B cell (primary cell): Measurements from ENCODE around the gene SMAD9. TPM values are rescaled to one million over a fixed set of nuclear protein-coding genes. Genes with fewer than 3 reads are reported as not detected.

Experiments used
- ATAC-seq: fragments of 200-7000 bp; cut with Tn5 transposase; one replicate; pipeline ENCODE4 v1.10.0; 2021; ENCODE audit warnings: low read depth, mild to moderate bottlenecking, moderate number of reproducible peaks, moderate library complexity
- CTCF ChIA-PET: fragments of 350-600 bp; sonication (Branson Sonifier 250); formaldehyde crosslinking; loops from one replicate; lab custom pipeline; 2021; ENCODE audit warnings: antibody characterized with exemption, inconsistent platforms; lab: Charles Lee
- POLR2A ChIA-PET: fragments of 350-600 bp; sonication (Branson Sonifier 250); formaldehyde crosslinking; loops from one replicate; lab custom pipeline; 2021; ENCODE audit warnings: antibody characterized with exemption; lab: Charles Lee
- DNase-seq: peaks from one replicate; pipeline ENCODE4 v3.0.0; 2013
- H2AFZ ChIP-seq: 2 replicates; pipeline ENCODE4 v1.6.1; 2012; ENCODE audit warnings: mild to moderate bottlenecking, low read depth, low read length; ENCODE audit not compliant: insufficient read depth, poor library complexity, severe bottlenecking
- H3K27ac ChIP-seq, 2 donors: 1 replicate in 1 of 2; 2 replicates in 1 of 2; pipeline ENCODE4 v1.5.1; 2012 to 2013; ENCODE audit warnings: low read length in 2 of 2, mild to moderate bottlenecking in 2 of 2, moderate library complexity in 1 of 2
- H3K27me3 ChIP-seq, 4 experiments: fragments of 200-600 bp in 1 of 4; sonication (generic) in 1 of 4; replicated peaks in 1 of 4; 1 replicate in 2 of 4; 2 replicates in 2 of 4; pipeline versions ENCODE4 v1.6.1 to v1.7.0; 2013 to 2016; ENCODE audit warnings: low read length in 3 of 4, mild to moderate bottlenecking in 2 of 4, mixed read lengths in 1 of 4, moderate library complexity in 1 of 4; ENCODE audit not compliant: insufficient read depth in 4 of 4, control insufficient read depth in 3 of 4; ENCODE audit errors: control extremely low read depth in 1 of 4
- H3K36me3 ChIP-seq, 2 experiments: replicated peaks in 1 of 2; 1 replicate in 1 of 2; 2 replicates in 1 of 2; pipeline versions ENCODE4 v1.6.1 to v1.7.1; 2013; ENCODE audit warnings: low read length in 1 of 2; ENCODE audit not compliant: insufficient read depth in 2 of 2, control insufficient read depth in 1 of 2; ENCODE audit errors: control extremely low read depth in 1 of 2, extremely low read depth in 1 of 2
- H3K4me1 ChIP-seq, 2 donors: fragments of 200-600 bp in 1 of 2; sonication (generic) in 1 of 2; 1 replicate in 1 of 2; 2 replicates in 1 of 2; pipeline versions ENCODE4 v1.5.1 to v1.6.1; 2013 to 2017; ENCODE audit warnings: low read length in 2 of 2; ENCODE audit not compliant: control insufficient read depth in 2 of 2, insufficient read depth in 2 of 2
- H3K4me2 ChIP-seq: replicated peaks from 2 replicates; pipeline ENCODE3; 2012; ENCODE audit warnings: mild to moderate bottlenecking, low read depth, low read length; ENCODE audit not compliant: poor library complexity, severe bottlenecking
- H3K4me3 ChIP-seq, 5 experiments: fragments of 200-600 bp in 1 of 5; sonication (generic) in 1 of 5; 1 replicate in 3 of 5; 2 replicates in 2 of 5; pipeline versions ENCODE4 v1.5.1 to v1.7.0; 2011 to 2016; ENCODE audit warnings: low read length in 4 of 5, mild to moderate bottlenecking in 4 of 5, low read depth in 2 of 5, control low read depth in 1 of 5, moderate library complexity in 1 of 5; ENCODE audit not compliant: insufficient read depth in 1 of 5; ENCODE audit errors: control extremely low read depth in 1 of 5, extremely low read depth in 1 of 5
- H3K79me2 ChIP-seq: fragments of 200-600 bp; sonication (generic); one replicate; pipeline ENCODE4 v1.6.0; 2016; ENCODE audit warnings: low read length; ENCODE audit not compliant: control insufficient read depth, insufficient read depth
- H3K9ac ChIP-seq: fragments of 200-600 bp; sonication (generic); 2 replicates; pipeline ENCODE4 v1.6.1; 2017; ENCODE audit warnings: mild to moderate bottlenecking, low read length, moderate library complexity
- H3K9me3 ChIP-seq, 3 donors: one replicate each; pipeline versions ENCODE4 v1.6.1 to v1.7.1; 2013; ENCODE audit warnings: low read length in 2 of 3; ENCODE audit not compliant: control insufficient read depth in 2 of 3, insufficient read depth in 1 of 3; ENCODE audit errors: control extremely low read depth in 1 of 3
- H4K20me1 ChIP-seq: 2 replicates; pipeline ENCODE4 v1.6.0; 2012; ENCODE audit warnings: mild to moderate bottlenecking, low read length; ENCODE audit not compliant: insufficient read depth, control insufficient read depth, poor library complexity, severe bottlenecking
- H3K27ac Mint-ChIP-seq: one replicate; pipeline ENCODE4 v1.8.0; 2021; ENCODE audit warnings: mixed read lengths
- H3K27me3 Mint-ChIP-seq: one replicate; pipeline ENCODE4 v1.8.0; 2021; ENCODE audit warnings: mixed read lengths
- H3K4me1 Mint-ChIP-seq: one replicate; pipeline ENCODE4 v1.8.0; 2021; ENCODE audit warnings: mixed read lengths
- H3K4me3 Mint-ChIP-seq: one replicate; pipeline ENCODE4 v1.8.0; 2021; ENCODE audit warnings: mixed read lengths
- H3K9me3 Mint-ChIP-seq: one replicate; pipeline ENCODE4 v1.8.0; 2022; ENCODE audit warnings: mixed read lengths; ENCODE audit not compliant: insufficient read depth
- CTCF ChIP-seq: fragments of 200-600 bp; IDR thresholded peaks from one replicate; pipeline ENCODE4 v1.8.0; 2022; ENCODE audit warnings: antibody characterized with exemption, mild to moderate bottlenecking
- EZH2 ChIP-seq: IDR thresholded peaks from 2 replicates; pipeline ENCODE4 v1.6.1; 2012; ENCODE audit warnings: borderline replicate concordance, low read depth, mild to moderate bottlenecking, moderate library complexity, low read length; ENCODE audit not compliant: insufficient read depth, poor library complexity, severe bottlenecking
- WGBS: methylation state at CpG from one replicate; pipeline ENCODE4 v1.1.5; 2013; ENCODE audit warnings: missing lambda C conversion rate; ENCODE audit not compliant: insufficient coverage; 5-methylcytosine and 5-hydroxymethylcytosine counted together
- intact Hi-C: fragments of 100-400 bp; cut with micrococcal nuclease; formaldehyde crosslinking; loops from one replicate; pipeline ENCODE4 v1.10.0; 2022
- polyA plus RNA-seq: library from polyadenylated mRNA; depleted of rRNA; stranded (reverse); fragments of >200 nt; gene quantifications from 2 replicates; pipeline ENCODE4 v1.2.3, GENCODE V29; 2012
- total RNA-seq, 2 donors: library from RNA; stranded (reverse); fragments of 120-200 nt in 1 of 2; gene quantifications; 1 replicate in 1 of 2; 2 replicates in 1 of 2; pipeline versions ENCODE4 v1.2.3 to v1.2.4, GENCODE V29; 2013 to 2022

Gene SMAD9
- total and polyA plus RNA-seq, 2 donors (not counting 1 experiment from before 2014, with no cell fraction given): not detected

GRCh38 chr13:36804588-36804987 is 115.5 kb downstream of the SMAD9 start:
- Histone ChIP-seq H3K79me2 (no peaks in the 10 kb centered on the region), H2AFZ (no peak overlapping the region), H4K20me1 (no peaks in the 10 kb centered on the region), H3K36me3 (no peaks in the 10 kb centered on the region), H3K4me2 (no peak overlapping the region), H3K27me3 (no peaks in the 10 kb centered on the region), H3K4me1 (peaks cover 17 to 18% of the 10 kb centered on the region in 2 donors), H3K9me3 (no peaks in the 10 kb centered on the region), H3K27ac (no peak overlapping the region), H3K9ac (no peak overlapping the region), H3K4me3 (no peak overlapping the region)
- intact Hi-C loops: no loop called here
- Mint-ChIP-seq H3K9me3 (no peaks in the 10 kb centered on the region), H3K27me3 (no peaks in the 10 kb centered on the region), H3K4me1 (peaks cover 17% of the 10 kb centered on the region), H3K4me3 (no peak overlapping the region), H3K27ac (no peak overlapping the region)
- ATAC-seq (no peak), DNase-seq (no peak)
- ChIA-PET POLR2A (no interaction called here), CTCF (no interaction called here)
- 97% methylated on average over 6 of the region's 6 CpGs for WGBS
- no peak for TF ChIP-seq EZH2
- no peak for TF ChIP-seq CTCF

DNA sequence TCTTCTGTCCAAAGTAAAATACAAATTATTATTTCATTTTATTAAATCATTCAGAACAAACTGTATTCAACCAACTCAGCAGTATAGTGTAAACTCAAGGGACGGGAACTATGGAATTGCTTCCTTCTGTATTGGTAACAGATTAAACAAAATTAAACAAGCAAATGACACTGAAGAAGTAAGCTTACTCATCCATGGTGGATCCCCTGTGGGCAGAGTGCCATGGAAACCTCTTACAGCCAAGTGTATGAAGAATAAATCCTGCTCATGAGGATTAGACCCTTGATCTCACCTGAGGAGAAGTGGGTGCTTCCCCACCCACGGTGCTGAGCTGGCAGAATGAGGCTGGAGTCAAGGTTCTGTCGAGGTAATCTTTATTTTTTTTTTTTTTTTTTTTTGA is 119.0 kb downstream of the SMAD9 start:
- no peaks in the 10 kb centered on the region for H4K20me1 ChIP-seq
- no peak for ATAC-seq

More for the DNA sequence above, 119.0 kb downstream of the SMAD9 start:
- Histone ChIP-seq H3K4me3 (no peak overlapping the region), H3K4me1 (peaks cover 8 to 10% of the 10 kb centered on the region in 2 donors), H3K27ac (no peak overlapping the region), H3K27me3 (no peaks in the 10 kb centered on the region), H2AFZ (no peak overlapping the region), H3K9me3 (no peaks in the 10 kb centered on the region), H3K36me3 (no peaks in the 10 kb centered on the region), H3K79me2 (no peaks in the 10 kb centered on the region), H3K9ac (no peak overlapping the region), H3K4me2 (no peak overlapping the region)
- ChIA-PET POLR2A (no interaction called here), CTCF (no interaction called here)
- no peak for DNase-seq
- Mint-ChIP-seq H3K4me3 (no peak overlapping the region), H3K27me3 (peaks cover 12% of the 10 kb centered on the region), H3K4me1 (peaks cover 8% of the 10 kb centered on the region), H3K9me3 (no peaks in the 10 kb centered on the region), H3K27ac (no peak overlapping the region)
- intact Hi-C loops: no loop called here
- no CpG with 5 or more reads among the region's 3 CpGs for WGBS
- no peak for TF ChIP-seq EZH2
- TF ChIP-seq CTCF: no peak
